Measurements from ENCODE around the gene POLR3A.

- TF ChIP-seq CTCF (IDR thresholded peaks at IDR 0.05) (no peak), POLR2AphosphoS5 (IDR thresholded peaks at IDR 0.05) (no peak), POLR2A (IDR thresholded peaks at IDR 0.05) (no peak)
Measured at GRCh38 chr10:77987671-77988255, 41.6 kb downstream of the POLR3A start.

Data from breast epithelium (tissue), 3 donors.